22Rv1 (cell line): ENCODE results near the gene THSD4.

ENCODE experiments used
- ZFX ChIP-seq: fragments of 450-650 bp; IDR thresholded peaks from 2 replicates; pipeline ENCODE4 v1.6.1; 2017; ENCODE audit warnings: antibody characterized with exemption, borderline replicate concordance
- TF ChIP-seq, protein P1 (sequence below): fragments of 450-650 bp; IDR thresholded peaks from 2 replicates; pipeline ENCODE4 v1.5.1; 2017; ENCODE audit warnings: mild to moderate bottlenecking

DNA sequence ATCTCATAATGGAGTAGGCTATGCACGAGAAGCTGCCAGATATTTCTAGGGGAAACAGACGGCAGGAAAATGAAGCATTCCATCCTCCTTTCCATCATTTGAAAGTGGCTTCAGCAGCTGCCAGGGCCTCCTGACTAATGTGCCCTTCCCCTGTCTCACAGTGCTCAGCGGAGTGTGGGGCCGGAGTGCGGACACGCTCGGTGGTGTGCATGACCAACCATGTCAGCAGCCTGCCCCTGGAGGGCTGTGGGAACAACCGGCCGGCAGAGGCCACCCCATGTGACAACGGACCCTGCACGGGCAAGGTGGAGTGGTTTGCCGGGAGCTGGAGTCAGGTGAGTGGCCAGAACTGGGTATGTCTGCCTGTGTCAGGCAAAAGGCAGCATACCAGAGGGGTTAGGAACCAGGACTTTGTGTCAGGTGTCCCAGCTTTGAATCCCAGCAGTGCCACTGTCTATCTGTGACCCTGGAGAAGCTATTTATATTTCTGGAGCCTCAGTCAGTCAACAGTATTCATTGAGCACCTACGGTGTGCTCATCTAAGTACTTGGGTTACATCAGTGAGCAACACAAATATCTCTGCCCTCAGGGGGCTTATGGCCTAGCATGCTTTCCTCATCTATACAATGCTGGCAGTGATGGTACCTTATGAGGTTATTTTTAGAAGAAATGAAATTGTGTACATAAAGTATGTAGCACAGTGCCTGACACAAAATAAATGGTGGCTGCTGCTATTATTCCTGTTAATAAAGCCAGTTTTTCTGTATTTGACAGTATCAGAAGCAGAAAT is 642.7 kb downstream of the THSD4 start:
- no peak for TF ChIP-seq ZFX
- TF ChIP-seq, protein P1, sequence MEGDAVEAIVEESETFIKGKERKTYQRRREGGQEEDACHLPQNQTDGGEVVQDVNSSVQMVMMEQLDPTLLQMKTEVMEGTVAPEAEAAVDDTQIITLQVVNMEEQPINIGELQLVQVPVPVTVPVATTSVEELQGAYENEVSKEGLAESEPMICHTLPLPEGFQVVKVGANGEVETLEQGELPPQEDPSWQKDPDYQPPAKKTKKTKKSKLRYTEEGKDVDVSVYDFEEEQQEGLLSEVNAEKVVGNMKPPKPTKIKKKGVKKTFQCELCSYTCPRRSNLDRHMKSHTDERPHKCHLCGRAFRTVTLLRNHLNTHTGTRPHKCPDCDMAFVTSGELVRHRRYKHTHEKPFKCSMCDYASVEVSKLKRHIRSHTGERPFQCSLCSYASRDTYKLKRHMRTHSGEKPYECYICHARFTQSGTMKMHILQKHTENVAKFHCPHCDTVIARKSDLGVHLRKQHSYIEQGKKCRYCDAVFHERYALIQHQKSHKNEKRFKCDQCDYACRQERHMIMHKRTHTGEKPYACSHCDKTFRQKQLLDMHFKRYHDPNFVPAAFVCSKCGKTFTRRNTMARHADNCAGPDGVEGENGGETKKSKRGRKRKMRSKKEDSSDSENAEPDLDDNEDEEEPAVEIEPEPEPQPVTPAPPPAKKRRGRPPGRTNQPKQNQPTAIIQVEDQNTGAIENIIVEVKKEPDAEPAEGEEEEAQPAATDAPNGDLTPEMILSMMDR = no peak
